Hypothalamus (tissue), 51 donors: ENCODE results near the gene SLCO2B1.
A peak's percentile ranks its signal among the peaks of the same experiment; 100 is the strongest.

ENCODE experiments used
- DNase-seq, 51 donors: peaks; one replicate each; lab custom pipeline; 2025; lab: John Stamatoyannopoulos, UW

The SLCO2B1 gene

GRCh38 chr11:75160220-75160757, 9.4 kb downstream of the SLCO2B1 start:
- DNase-seq, result no peak

GRCh38 chr11:75160880-75161279, 10.0 kb downstream of the SLCO2B1 start:
- DNase-seq, result no peak

- DNase-seq, result no peak
These were observed 10.7 kb downstream of the SLCO2B1 start for GRCh38 chr11:75161506-75162095.

- no peak for DNase-seq
These were observed 12.0 kb downstream of the SLCO2B1 start for GRCh38 chr11:75162954-75163353.

GRCh38 chr11:75163921-75164849, 13.3 kb downstream of the SLCO2B1 start:
- DNase-seq, result no peak

- no peak for DNase-seq
These were observed 14.8 kb downstream of the SLCO2B1 start for GRCh38 chr11:75165721-75166120.

GRCh38 chr11:75166791-75167190, 15.9 kb downstream of the SLCO2B1 start:
- no peak for DNase-seq

- DNase-seq, result no peak
These were observed 16.7 kb downstream of the SLCO2B1 start for GRCh38 chr11:75167617-75168016.

GRCh38 chr11:75169101-75169885, 18.4 kb downstream of the SLCO2B1 start:
- no peak for DNase-seq

- no peak for DNase-seq
These were observed 19.8 kb downstream of the SLCO2B1 start for GRCh38 chr11:75170516-75171201.

- no peak for DNase-seq
These were observed 22.4 kb downstream of the SLCO2B1 start for GRCh38 chr11:75173336-75173735.

GRCh38 chr11:75174781-75175370, 24.0 kb downstream of the SLCO2B1 start:
- peak in 19 of 51 donors; percentile 5 to 71 (median 27) for DNase-seq

- DNase-seq, result no peak
These were observed 31.8 kb downstream of the SLCO2B1 start for GRCh38 chr11:75182664-75183063.

- DNase-seq, result no peak
These were observed 33.1 kb downstream of the SLCO2B1 start for GRCh38 chr11:75184051-75184450.

- DNase-seq, result no peak
These were observed 34.0 kb downstream of the SLCO2B1 start for GRCh38 chr11:75184757-75185425.

- DNase-seq, result no peak
These were observed 35.0 kb downstream of the SLCO2B1 start for GRCh38 chr11:75185866-75186265.

GRCh38 chr11:75186999-75187398, 36.1 kb downstream of the SLCO2B1 start:
- DNase-seq, result no peak

- no peak for DNase-seq
These were observed 37.8 kb downstream of the SLCO2B1 start for GRCh38 chr11:75188671-75189070.

- DNase-seq, result no peak
These were observed 38.2 kb downstream of the SLCO2B1 start for GRCh38 chr11:75189108-75189507.
